Measurements from ENCODE around the gene PGA5. TPM values are rescaled to one million over a fixed set of nuclear protein-coding genes. Genes with fewer than 3 reads are reported as not detected.

PGA5 gene
- total RNA-seq, 4 donors from 2014 or later = 3.6 TPM; not detected in 3

- H3K27ac ChIP-seq = no peak overlapping the region
- 59 to 67% methylated on average over 6 of the region's 6 CpGs for WGBS, 2 donors
- no peak for DNase-seq (ENCODE audit: low spot score in 2 of 2)
- no peaks in the 10 kb centered on the region for H3K4me1 ChIP-seq
- H3K4me3 ChIP-seq = no peak overlapping the region
- TF ChIP-seq CTCF (IDR thresholded peaks at IDR 0.05) (no peak), EP300 (IDR thresholded peaks at IDR 0.05) (no peak), POLR2A (IDR thresholded peaks at IDR 0.05) (no peak)
- H3K36me3 ChIP-seq = no peaks in the 10 kb centered on the region
- no peaks in the 10 kb centered on the region for H3K9me3 ChIP-seq
- no peaks in the 10 kb centered on the region for H3K27me3 ChIP-seq
These were observed 26.5 kb downstream of the PGA5 start for GRCh38 chr11:61267437-61267841.

- 88 to 90% methylated on average over 8 to 15 of the region's 15 CpGs for WGBS, 2 donors
- H3K9me3 ChIP-seq = no peaks in the 10 kb centered on the region
These were observed 27.7 kb downstream of the PGA5 start for GRCh38 chr11:61268588-61269250.

GRCh38 chr11:61270354-61271076, 29.5 kb downstream of the PGA5 start:
- Histone ChIP-seq H3K27me3 (no peaks in the 10 kb centered on the region), H3K4me3 (no peak overlapping the region), H3K36me3 (no peaks in the 10 kb centered on the region), H3K27ac (no peak overlapping the region), H3K9me3 (no peaks in the 10 kb centered on the region), H3K4me1 (no peaks in the 10 kb centered on the region)
- no peak for DNase-seq (ENCODE audit: low spot score in 2 of 2)
- WGBS, 2 donors = 84 to 87% methylated on average over 7 of the region's 7 CpGs
- TF ChIP-seq POLR2A (IDR thresholded peaks at IDR 0.05) (no peak), CTCF (IDR thresholded peaks at IDR 0.05) (no peak), EP300 (IDR thresholded peaks at IDR 0.05) (no peak)

More at GRCh38 chr11:61268588-61269250, 27.7 kb downstream of the PGA5 start:
- Histone ChIP-seq H3K27me3 (no peaks in the 10 kb centered on the region), H3K27ac (no peak overlapping the region), H3K4me1 (no peaks in the 10 kb centered on the region), H3K4me3 (no peak overlapping the region), H3K36me3 (no peaks in the 10 kb centered on the region)
- TF ChIP-seq POLR2A (IDR thresholded peaks at IDR 0.05) (no peak), CTCF (IDR thresholded peaks at IDR 0.05) (no peak), EP300 (IDR thresholded peaks at IDR 0.05) (no peak)
- DNase-seq (ENCODE audit: low spot score in 2 of 2) = no peak

- Histone ChIP-seq H3K4me3 (no peak overlapping the region), H3K27ac (no peak overlapping the region), H3K9me3 (no peaks in the 10 kb centered on the region), H3K36me3 (no peaks in the 10 kb centered on the region), H3K27me3 (no peaks in the 10 kb centered on the region), H3K4me1 (no peaks in the 10 kb centered on the region)
- TF ChIP-seq POLR2A (IDR thresholded peaks at IDR 0.05) (no peak), CTCF (IDR thresholded peaks at IDR 0.05) (no peak), EP300 (IDR thresholded peaks at IDR 0.05) (no peak)
- WGBS, 2 donors = 92 to 97% methylated on average over 3 of the region's 3 CpGs
- no peak for DNase-seq (ENCODE audit: low spot score in 2 of 2)
These were observed 31.8 kb downstream of the PGA5 start for GRCh38 chr11:61272731-61273130.

All from tibial nerve (tissue), 4 donors.